Left renal pelvis (tissue), 4 donors: ENCODE measurements around the gene PDZD2. TPM values are rescaled to one million over a fixed set of nuclear protein-coding genes. Genes with fewer than 3 reads are reported as not detected.

Source experiments
- DNase-seq, 4 donors: peaks; one replicate each; pipeline ENCODE4 v3.0.0-alpha.2; 2013; ENCODE audit warnings: low read depth in 4 of 4, low spot score in 3 of 4
- polyA plus RNA-seq, 4 donors: library from polyadenylated mRNA; unstranded; fragments of 120-200 nt; gene quantifications; one replicate each; pipeline ENCODE4 v1.2.1, GENCODE V29; 2013; ENCODE audit not compliant: insufficient read length in 4 of 4

PDZD2 gene
- polyA plus RNA-seq, 4 donors, result 17.3 to 27.0 (median 18.7) TPM

DNA sequence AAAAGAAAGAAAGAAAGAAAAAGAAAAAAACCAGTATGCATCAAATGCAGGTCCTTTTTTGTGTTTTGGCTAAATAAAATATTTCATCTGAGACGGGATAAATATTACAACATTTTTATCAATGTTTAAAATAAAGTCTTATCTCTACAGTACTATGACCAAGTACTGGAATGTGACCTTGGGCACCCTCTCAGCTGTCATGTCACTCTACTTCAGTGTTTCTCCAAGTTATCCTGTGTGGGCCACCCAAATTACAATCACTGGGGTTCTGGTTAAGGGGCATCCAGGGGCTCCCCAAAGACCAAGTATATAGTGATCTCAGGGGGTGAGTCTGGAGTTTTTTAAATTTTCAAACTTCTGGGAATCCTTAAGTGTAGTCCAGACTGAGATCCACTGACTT, 3.5 kb upstream of the PDZD2 start:
- DNase-seq, result no peak

DNA sequence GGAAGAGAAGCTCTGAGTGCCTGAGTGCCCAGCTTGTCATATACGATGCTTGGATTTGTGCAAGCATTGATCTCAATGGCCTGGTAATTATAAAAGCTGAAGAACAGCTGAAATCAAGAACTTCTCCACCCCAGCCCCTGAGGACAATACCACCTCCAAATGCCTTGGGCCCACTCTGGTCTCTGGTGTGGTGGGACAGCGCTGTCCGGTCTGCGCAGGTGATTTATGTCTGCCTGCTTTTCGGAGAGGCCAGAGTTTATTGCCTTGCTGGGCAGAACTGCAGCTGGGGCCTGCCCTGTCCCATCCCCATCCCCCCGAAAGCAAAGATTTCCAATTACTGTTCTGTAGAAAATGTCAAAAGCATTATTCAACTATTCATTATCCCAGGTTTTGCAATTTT, 1.1 kb upstream of the PDZD2 start:
- no peak for DNase-seq

DNA sequence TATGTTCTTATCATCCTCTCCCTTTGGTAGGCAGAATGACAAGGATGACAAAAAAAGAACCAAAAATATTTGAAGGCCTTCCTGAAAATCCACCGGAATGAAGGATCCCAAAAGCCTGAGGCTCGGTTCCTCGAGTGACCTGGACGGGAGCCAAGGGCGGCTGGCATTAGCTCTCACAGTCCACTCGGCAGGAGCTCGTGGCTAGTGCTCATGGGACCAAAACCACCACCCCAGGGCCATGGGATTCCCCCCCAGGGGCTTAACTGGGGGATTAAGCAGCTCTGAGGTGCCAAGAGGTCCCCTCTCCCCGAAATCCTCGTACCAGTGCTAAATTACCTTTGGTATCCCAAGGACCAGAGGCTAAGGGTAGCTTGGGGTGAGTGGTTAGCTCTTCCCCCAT, 586 bp upstream of the PDZD2 start:
- DNase-seq, result no peak

DNA sequence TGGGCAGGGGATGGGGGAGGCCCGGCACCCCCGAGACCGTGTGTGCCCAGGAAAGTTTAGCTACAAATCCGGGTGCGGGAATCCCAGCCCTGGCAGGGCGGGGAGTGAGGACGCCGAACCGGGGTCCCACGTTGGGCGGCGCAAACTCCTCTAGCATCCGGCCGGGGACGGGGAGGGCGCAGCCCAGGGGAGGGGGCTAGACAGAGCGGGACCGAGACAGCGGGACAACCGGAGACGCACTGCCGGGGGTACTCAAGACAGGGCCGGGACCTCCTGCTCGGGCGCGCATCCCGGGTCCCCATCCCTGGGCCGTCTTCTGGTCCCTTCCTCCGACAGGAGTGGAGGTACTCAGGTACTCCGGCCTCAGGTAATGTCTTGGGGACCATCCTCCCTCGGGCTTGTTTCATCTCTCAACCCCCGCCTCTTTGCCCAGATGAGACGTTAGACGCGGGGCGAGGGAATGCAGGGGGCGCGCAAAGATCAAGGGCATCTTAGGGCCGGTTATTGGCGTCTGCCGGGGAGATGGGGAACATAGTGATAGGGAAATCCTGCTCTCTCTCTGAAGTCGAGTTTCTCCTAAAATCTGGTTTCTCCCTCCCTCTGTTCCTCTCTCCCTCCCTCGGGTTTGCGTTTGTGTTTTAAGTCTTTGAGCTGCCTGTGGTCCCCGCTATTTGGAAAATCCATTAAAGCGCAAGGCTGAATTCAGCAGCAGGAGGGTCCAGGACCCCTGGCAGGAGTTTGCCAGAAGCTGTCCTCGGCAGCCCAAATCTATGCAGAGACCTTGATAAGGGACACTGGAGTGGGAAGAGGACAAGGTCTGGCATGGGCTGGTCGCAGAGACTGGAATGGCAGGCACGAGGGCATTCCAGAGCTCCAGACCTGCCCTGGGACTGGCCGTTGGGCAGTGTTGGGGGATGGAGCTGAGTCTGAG, 815 bp downstream of the PDZD2 start:
- DNase-seq, result no peak

DNA sequence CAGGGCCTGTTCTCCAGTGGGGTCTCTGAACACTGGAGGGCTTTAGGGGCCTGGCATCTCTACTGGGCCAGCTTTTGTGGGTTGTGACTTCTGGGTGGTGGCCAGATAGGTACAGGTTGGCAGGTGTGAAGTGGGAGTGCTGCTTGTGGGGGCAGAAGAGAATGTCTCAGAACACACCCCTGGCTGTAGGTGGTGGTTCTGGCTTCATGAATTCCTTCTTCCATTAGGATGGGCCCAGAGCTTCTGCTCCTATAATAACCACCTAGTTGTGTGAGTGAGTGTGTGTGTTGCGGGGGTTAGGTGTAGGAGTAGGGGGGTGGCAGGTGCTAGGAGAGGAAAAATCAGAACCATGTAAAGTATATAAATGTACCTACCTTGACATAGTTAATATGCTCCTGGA, 1.6 kb downstream of the PDZD2 start:
- no peak for DNase-seq

DNA sequence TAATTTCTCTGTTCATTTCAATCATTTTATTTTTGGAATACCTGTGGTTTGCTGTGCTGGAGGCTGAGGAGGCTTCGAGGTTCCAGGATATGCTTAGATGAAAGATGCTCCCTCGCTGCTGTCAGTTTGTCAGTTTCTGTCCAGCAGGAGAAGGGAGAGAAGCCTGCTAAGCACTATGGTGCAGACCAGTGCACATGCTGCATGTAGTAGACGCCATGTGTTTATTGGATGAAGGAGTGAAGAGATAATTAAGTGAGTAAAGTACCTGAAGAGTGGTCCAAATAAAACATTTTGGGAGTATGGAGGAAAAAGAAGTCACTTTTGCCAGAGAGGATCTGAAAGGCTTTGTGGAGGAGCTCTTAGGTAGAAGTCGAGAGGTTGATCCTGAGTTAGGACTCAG, 2.1 kb downstream of the PDZD2 start:
- no peak for DNase-seq

DNA sequence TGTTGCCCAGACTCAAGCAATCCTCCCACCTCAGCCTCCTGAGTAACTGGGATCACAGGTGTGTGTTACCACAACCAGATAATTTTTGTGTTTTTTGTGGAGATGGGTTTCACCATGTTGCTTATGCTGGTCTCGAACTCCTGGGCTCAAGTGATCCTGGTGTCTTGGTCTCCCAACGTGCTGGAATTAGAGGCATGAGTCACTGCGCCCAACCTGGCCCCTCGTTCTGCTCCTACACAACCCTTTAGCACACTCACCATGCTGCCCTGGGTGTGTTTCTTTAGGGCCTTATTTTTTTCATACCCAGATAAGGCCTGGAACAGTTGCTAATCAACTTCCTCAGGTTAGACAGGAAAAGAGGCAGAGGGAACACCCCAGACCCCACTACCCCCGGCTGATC, 2.6 kb downstream of the PDZD2 start:
- no peak for DNase-seq

DNA sequence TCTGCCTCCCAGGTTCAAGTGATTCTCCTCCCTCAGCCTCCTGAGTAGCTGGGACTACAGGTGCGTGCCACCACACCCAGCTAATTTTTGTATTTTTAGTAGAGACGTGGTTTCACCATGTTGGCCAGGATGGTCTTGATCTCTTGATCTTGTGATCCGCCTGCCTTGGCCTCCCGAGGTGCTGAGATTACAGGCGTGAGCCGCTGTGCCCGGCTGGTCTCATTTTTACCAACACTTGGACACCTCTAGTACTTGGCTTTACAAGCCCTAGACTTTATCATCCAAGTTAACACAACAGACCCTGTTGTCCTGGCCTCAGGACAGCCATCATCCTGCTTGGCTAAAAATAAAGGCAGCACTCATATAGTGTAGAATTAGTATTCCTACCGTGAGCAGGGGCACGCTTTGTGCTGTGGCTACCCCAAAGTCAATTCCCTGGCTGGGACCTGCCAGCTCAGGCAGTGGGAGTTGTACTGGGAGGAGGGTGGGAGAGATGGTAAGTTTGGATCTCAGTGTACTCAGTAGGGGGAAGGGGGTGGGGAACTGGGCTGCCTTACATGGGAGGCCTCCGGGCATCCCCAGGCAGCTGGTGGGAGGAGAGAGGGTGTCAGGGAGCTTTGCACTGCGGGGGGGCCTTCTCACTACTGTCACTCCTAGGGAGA, 6.6 kb downstream of the PDZD2 start:
- no peak for DNase-seq

DNA sequence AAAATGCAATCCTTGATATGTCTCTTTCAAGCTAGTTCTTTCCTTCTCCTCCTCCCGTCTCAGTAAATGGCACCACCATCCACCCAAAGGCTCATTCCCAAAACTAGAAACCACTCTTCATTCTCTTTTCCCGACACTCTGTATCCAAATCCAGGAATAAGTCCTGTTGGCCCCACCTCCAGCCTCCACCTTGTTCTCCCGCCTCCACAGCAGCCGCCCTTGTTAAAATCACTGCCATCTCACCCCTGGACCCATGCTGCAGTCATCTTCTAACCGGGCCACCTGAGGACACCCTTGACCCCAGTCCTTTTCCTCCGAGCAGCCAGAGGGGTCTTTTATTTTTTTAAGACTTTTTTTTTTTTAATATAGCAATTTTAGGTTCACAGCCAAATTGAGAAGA, 9.4 kb downstream of the PDZD2 start:
- DNase-seq, result no peak

DNA sequence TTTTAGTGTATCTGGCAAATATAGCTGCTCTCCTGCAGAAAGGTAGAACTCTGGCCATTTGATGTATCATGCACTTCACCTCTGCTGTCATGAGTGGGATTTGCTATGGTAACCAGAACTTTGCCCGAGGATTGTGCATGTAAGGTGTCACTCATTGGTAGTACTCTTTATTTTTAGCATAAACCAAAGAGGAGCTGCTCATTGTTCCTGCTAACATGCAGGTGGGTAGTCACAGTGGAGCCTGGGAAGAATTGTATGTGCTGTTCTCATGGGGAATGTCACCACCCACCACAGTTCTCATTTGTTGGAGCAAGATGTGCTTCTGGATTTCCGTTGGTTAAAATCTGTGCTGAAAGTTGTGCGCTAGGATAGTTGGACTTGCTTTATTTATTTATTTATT, 12.3 kb downstream of the PDZD2 start:
- no peak for DNase-seq

DNA sequence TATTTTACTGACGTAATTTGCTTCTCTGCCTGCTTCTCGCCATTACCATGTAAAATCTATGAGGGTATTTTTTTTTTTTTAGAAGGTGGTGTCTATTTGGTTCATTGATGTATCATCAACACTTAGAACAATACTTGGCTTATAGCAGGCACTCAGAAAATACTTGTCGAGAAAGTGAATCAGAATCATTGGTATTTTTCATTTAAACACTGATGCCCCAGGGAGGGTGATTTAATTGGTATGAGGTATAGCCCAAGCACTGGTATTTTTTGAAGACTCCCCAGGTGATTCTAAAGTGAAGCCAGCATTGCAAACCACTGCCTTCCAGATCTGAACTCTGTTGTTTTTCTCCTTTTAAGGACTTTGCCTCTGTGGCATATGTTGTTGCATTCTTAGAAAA, 16.6 kb downstream of the PDZD2 start:
- no peak for DNase-seq

DNA sequence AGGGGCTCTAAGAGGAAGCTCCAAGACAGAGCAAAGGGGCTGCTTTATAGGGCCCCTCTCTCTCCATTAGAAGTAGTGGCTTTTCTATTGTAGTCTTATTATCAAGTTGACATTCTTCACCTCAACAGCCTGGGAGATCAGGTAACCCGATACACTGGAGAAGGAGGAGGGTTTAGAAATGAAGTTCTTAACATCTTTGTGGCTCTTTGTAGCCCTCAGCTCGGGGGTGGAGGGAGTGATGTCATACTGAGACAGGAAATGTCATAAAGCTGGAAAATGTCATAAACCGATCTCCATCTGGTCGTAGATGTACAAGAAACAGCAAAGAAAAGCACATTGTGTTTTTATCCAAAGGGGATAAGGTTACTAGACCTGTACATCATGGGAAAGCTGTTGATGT, 17.9 kb downstream of the PDZD2 start:
- DNase-seq, result no peak

DNA sequence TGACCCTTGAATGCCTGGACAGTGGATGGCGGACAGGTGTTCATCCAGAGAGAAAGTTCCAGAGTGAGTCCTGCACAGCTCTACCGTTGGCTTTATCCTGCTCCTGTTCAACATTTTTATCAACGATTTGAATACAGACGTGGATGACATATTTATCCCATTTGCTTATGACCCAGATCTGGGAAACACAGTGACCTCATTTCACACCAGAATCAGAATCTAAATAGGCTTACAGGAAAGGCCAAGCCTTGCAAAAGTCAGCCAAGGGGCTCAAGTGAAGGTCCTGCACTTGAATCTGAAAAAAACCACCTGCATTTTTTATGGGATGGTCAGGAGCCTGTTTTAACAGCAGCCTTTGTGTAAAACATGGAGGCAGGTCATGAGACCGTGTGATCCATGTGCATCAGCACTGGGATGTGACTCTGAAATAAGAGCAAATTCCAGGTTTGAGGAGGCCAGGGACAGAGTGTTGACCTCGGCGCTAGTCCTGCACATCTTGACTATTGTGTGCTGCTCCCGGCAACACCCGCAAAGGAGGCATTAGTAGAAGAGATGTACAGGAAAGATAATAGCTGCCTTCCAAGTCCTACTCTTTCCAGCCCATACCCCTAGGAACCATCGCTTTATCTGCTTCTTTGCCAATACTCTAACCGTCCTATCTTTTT, 18.5 kb downstream of the PDZD2 start:
- no peak for DNase-seq

DNA sequence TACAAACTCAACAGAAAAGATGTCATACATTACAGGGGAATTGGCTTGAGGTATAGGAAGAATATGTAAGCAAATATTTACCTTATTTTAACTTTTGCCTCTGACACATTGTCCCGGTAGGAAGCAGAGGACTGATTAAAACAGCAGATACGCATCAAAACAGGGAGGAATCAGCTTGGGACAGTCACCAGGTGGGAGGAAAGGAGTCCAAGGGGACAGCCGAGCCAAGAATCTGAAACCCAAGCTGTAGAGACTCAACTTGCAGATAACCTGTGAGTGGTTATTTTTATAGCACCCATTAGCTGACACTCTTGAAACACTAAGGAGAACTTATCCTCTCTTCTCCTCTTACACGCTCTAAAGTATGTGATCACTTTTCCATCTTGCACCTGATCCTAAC, 22.3 kb downstream of the PDZD2 start:
- no peak for DNase-seq

DNA sequence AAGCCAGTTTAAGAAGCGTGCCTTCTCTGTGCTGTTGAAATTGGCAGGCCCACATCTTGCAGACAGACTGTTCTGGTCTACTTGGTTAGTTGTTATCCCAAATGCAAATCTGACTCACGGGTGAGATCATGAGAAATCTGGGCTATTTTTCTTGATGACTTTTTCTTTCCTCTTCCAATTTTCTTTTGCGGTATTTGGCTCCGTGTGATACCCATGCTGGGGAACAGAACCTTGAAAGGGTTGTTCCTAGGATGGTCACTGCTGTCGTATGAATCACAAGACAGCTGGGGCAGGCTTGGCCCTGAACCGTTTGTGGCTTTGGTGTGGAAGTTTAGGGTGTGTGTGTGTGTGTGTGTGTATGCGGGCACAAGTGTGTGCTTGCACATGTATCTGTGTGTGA, 24.6 kb downstream of the PDZD2 start:
- DNase-seq, result no peak

DNA sequence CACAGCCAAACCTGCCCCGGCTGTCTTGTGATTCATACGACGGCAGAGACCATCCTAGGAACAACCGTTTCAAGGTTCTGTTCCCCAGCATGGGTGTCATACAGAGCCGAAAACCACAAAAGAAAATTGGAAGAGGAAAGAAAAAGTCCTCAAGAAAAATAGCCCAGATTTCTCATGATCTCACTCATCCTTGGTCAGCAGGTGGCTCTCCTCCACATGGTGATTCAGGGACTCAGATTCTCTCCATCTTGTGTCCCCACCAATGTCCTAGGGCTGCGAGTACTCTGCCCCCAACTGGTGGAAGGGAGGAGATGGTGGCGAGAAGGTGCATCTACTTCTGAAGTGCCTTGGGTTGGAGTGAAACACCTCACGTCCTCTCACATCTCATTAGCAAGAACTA, 25.6 kb downstream of the PDZD2 start:
- no peak for DNase-seq

DNA sequence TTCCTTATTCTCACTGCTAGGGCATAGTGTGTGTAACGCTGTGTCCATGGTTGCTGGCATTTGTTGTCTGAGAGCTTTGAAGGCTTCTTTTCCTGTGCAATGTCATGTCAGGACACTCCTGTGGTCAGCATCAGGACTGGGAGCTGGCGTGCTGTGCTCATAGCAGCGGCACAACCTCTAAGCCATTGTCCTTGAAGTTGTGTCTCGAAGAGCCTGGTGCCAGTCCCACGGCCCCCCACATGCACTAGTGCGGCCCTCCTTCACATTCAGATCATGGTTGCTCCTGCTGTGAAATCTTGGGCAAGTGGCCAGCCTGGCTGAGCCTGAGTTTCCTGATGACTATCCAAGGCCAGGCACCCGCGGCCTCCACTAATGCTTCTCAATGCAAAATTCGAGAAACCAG, 32.4 kb downstream of the PDZD2 start:
- DNase-seq, result no peak

DNA sequence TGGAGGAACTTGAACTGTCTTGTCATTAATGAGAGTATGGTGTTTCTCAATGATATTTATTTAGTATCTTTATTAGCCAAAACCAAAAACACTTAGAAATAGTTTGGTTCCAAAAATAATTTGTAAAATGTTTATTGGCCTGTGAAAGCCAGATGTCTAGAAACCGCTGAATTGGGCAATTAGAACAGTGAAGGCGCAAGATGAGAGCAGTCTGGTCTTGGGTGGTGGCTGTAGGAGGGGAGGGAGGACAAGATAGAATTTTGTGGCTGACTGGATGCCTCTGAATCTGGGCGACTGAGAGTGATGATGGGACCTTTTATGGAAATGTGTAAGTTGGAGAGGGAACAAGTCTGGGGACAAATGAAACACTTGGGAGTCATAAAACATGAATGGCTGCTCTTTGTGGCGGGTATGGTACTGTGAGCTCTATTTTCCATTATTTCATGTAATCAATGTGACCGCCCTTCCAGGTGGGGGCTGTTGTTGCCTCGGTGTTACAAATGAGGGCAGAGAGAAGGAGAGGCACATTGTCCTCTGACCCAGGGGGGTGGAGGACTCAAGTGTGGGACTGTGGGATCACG, 35.5 kb downstream of the PDZD2 start:
- DNase-seq, result no peak

DNA sequence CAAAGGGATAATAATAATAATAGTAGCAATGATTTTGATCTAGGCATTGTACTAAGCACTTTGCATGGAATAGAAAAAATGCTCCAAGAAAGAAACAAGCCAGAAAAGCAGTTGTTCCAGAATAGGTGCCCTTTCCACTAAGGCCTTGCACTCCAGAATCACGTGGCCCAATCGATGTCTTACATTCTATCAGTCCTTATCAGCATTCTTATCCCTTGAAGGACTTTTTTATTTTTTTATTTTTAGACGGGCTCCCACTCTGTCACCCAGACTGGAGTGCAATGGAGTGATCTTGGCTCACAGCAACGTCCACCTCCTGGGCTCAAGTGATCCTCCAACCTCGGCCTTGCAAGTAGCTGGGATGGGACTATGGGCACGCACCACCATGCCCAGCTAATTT, 36.5 kb downstream of the PDZD2 start:
- no peak for DNase-seq

DNA sequence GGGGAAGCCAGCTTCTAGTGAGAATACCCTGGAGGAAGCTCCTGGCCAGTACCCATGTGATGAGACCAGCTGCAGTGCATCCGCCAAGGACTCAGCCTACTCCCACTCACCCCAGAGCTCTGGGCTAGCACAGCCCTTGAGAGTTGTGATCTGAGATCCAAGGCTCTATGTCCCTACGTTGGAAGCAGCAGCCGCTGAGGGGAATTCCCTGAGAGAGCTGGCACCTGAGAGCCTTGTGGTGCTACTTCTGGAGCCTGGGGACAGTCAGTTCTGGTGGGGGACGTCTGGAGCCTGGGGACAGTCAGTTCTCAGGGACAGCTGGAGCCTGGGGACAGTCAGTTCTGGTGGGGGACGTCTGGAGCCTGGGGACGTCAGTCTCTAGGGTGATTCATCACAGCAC, 39.2 kb downstream of the PDZD2 start:
- DNase-seq, result no peak

DNA sequence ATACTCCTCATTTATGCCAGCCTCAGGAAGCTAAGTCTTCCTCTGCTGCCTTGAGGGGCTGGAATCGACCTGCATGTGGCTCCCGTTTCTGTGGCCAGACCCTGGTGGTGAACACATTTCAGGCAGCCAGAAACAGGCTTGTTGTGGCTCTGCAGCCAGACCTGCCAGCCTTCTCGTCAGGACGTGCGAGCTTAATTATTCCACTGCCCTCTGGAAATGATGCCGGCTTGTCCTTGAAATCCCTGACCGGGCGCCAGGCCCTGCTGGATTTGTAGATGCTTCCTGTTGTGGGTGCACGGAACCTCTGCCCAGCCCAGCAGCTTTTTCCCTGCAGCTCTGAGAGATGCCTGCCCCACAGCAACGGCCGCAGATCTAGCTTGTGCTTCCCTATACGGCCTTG, 41.6 kb downstream of the PDZD2 start:
- DNase-seq, result no peak
